Measurements from ENCODE around the gene ANK2.

ANK2 gene

DNA sequence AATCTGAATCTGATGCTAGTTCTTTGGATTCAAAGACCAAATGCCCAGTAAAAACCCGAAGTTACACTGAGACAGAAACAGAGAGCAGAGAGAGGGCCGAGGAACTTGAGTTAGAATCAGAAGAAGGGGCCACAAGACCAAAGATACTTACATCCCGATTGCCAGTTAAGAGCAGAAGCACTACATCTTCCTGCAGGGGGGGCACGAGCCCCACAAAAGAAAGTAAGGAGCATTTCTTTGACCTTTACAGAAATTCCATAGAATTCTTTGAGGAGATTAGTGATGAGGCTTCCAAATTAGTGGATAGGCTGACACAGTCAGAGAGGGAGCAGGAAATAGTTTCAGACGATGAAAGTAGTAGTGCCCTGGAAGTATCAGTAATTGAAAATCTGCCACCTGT, 309.3 kb downstream of the ANK2 start:
- TF ChIP-seq, protein P1, sequence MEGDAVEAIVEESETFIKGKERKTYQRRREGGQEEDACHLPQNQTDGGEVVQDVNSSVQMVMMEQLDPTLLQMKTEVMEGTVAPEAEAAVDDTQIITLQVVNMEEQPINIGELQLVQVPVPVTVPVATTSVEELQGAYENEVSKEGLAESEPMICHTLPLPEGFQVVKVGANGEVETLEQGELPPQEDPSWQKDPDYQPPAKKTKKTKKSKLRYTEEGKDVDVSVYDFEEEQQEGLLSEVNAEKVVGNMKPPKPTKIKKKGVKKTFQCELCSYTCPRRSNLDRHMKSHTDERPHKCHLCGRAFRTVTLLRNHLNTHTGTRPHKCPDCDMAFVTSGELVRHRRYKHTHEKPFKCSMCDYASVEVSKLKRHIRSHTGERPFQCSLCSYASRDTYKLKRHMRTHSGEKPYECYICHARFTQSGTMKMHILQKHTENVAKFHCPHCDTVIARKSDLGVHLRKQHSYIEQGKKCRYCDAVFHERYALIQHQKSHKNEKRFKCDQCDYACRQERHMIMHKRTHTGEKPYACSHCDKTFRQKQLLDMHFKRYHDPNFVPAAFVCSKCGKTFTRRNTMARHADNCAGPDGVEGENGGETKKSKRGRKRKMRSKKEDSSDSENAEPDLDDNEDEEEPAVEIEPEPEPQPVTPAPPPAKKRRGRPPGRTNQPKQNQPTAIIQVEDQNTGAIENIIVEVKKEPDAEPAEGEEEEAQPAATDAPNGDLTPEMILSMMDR (IDR thresholded peaks at IDR 0.05; ENCODE audit: low read depth, low read length): peak; percentile 7
- TF ChIP-seq MYC (IDR thresholded peaks at IDR 0.05; ENCODE audit: low read depth, low read length): no peak
- TF ChIP-seq, protein P2, sequence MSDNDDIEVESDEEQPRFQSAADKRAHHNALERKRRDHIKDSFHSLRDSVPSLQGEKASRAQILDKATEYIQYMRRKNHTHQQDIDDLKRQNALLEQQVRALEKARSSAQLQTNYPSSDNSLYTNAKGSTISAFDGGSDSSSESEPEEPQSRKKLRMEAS (IDR thresholded peaks at IDR 0.05; ENCODE audit: low read depth, low read length): no peak
- TF ChIP-seq POLR2A (IDR thresholded peaks at IDR 0.05; ENCODE audit: extremely low read depth, insufficient read length): no peak
- no peak overlapping the region for H3K4me3 ChIP-seq (ENCODE audit: low read depth, low read length)
- peak; percentile 7 for DNase-seq (ENCODE audit: low read depth)

DNA sequence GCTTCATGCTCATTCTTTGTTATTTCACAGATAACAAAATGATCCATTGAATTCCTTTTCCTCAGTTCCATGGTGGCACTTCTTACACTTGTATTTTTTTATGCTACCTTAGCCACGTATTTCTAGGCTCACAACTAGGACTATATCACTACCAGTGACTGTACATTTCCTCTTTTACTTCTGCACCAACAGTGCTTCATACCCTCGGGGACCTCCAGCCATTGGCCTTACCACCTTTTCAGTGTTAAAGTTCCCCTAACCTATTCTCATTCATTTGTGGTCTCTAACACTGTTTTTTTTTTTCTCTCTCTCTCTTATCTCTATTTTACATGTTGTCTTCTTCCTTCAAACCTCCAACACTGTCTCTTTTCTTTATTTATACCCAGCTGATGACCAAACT, 315.9 kb downstream of the ANK2 start:
- no peak for DNase-seq (ENCODE audit: low read depth)
- TF ChIP-seq, protein P1 (IDR thresholded peaks at IDR 0.05; ENCODE audit: low read depth, low read length): no peak
- TF ChIP-seq, protein P2 (IDR thresholded peaks at IDR 0.05; ENCODE audit: low read depth, low read length): no peak
- no peak for TF ChIP-seq MYC (IDR thresholded peaks at IDR 0.05; ENCODE audit: low read depth, low read length)
- no peak for TF ChIP-seq POLR2A (IDR thresholded peaks at IDR 0.05; ENCODE audit: extremely low read depth, insufficient read length)
- H3K4me3 ChIP-seq (ENCODE audit: low read depth, low read length): no peak overlapping the region

DNA sequence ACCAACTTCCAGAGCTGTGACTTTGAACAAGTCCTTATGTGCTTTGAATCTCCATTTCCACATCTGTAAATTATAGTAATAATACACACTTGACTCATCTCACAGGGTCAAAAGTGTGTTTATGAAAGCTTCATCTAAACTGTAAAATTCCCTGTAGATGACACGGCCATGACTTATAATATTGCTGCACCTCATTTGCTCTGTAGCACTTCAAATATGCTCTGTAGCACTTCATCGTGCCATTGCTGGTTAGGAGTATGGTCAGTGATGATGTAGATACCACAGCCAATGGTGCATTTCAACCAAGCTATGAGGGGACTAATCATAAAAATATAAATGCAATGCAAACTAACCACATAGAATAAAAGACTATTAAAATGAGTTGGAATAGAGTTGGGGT, 318.6 kb downstream of the ANK2 start:
- DNase-seq (ENCODE audit: low read depth): no peak
- H3K4me3 ChIP-seq (ENCODE audit: low read depth, low read length): no peak overlapping the region
- TF ChIP-seq, protein P2 (IDR thresholded peaks at IDR 0.05; ENCODE audit: low read depth, low read length): no peak

DNA sequence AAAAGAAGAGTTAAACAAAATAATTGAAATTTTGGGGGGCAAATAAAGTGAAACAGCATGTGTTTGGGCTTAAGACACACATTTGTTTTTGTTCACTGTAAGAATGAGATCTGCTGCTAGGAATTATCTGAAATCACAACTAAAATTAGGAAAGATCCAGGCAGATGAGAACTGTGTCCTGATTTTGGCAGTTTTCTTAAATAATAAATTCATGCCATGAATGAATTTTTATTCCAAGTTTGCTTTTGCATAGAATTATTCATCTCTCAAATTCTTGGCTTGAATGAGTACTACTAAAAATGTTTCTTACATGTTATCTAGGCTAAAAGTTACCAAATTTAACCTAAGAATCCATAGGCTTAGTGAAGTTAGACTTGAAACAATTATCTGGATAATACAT, 321.7 kb downstream of the ANK2 start:
- no peak for TF ChIP-seq POLR2A (IDR thresholded peaks at IDR 0.05; ENCODE audit: extremely low read depth, insufficient read length)
- TF ChIP-seq, protein P1 (IDR thresholded peaks at IDR 0.05; ENCODE audit: low read depth, low read length): no peak
- TF ChIP-seq MYC (IDR thresholded peaks at IDR 0.05; ENCODE audit: low read depth, low read length): no peak
- TF ChIP-seq, protein P2 (IDR thresholded peaks at IDR 0.05; ENCODE audit: low read depth, low read length): no peak
- no peak for DNase-seq (ENCODE audit: low read depth)
- H3K4me3 ChIP-seq (ENCODE audit: low read depth, low read length): no peak overlapping the region

DNA sequence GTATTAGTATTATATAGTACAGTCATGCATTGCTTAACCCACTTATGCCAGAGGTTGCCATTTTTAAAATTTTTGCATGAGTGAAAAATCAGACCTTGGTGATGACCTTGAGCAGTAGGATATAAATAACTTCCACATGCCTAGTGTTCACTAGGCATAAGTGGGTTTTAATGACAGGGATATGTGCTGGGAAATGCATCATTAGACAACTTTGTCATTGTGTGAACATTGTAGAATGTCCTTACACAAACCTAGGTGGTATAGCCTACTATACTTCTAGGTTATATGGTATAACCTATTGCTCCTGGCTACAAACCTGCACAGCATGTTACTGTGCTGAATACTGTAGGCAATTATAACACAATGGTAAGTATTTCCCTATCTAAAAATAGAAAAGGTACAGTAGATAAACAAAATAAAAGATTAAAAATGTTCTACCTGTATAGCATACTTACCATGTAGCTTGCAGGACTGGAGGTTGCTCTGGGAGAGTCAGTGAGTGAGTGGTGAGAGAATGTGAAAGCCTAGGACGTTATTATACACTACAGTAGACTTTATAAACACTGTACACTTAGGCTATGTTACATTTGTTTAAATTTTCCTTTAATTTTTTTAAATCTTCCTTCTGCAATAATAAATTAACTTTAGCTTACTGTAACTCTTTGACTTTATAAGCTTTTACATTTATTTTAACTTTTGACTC, 326.7 kb downstream of the ANK2 start:
- no peak for TF ChIP-seq POLR2A (IDR thresholded peaks at IDR 0.05; ENCODE audit: extremely low read depth, insufficient read length)
- TF ChIP-seq, protein P1 (IDR thresholded peaks at IDR 0.05; ENCODE audit: low read depth, low read length): no peak
- no peak for TF ChIP-seq MYC (IDR thresholded peaks at IDR 0.05; ENCODE audit: low read depth, low read length)
- TF ChIP-seq, protein P2 (IDR thresholded peaks at IDR 0.05; ENCODE audit: low read depth, low read length): no peak
- no peak for DNase-seq (ENCODE audit: low read depth)
- no peak overlapping the region for H3K4me3 ChIP-seq (ENCODE audit: low read depth, low read length)

DNA sequence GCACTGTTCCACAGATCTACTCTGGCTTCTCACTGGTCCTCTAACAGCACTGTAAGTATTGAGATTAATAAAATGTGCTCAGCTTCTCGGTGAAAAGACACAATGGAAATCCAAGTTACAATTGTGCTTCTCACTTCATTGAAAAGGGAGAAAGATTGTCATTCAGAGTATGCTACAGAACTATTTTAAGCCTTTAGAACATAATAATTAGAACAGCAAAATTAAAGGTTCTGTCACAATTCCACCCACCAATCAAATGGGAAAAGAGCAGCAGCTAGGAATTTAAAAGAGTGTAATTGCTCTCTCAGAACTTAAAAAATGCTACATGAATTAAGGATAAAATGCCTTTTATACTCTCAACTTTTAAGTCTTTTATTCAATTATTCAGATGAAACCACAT, 329.4 kb downstream of the ANK2 start:
- TF ChIP-seq, protein P1 (IDR thresholded peaks at IDR 0.05; ENCODE audit: low read depth, low read length): no peak
- no peak for TF ChIP-seq POLR2A (IDR thresholded peaks at IDR 0.05; ENCODE audit: extremely low read depth, insufficient read length)
- no peak for TF ChIP-seq MYC (IDR thresholded peaks at IDR 0.05; ENCODE audit: low read depth, low read length)
- TF ChIP-seq, protein P2 (IDR thresholded peaks at IDR 0.05; ENCODE audit: low read depth, low read length): no peak
- H3K4me3 ChIP-seq (ENCODE audit: low read depth, low read length): no peak overlapping the region
- DNase-seq (ENCODE audit: low read depth): no peak
